Esophagus squamous epithelium (tissue), 4 donors: ENCODE data around the gene AHI1.

Experiments used
- POLR2A ChIP-seq, 4 donors: fragments of 450-650 bp; IDR thresholded peaks; one replicate each; pipeline ENCODE4 v1.6.1; 2017; ENCODE audit warnings: antibody characterized with exemption in 4 of 4, mild to moderate bottlenecking in 4 of 4, moderate library complexity in 3 of 4
- TF ChIP-seq, protein P1 (sequence below), 6 experiments: fragments of 450-650 bp in 4 of 6; fragments of 200-600 bp in 2 of 6; sonication (generic) in 2 of 6; IDR thresholded peaks; one replicate each; pipeline ENCODE4 v1.5.1; 2016 to 2019; ENCODE audit warnings: antibody characterized with exemption in 6 of 6, mild to moderate bottlenecking in 4 of 6, moderate library complexity in 4 of 6

DNA sequence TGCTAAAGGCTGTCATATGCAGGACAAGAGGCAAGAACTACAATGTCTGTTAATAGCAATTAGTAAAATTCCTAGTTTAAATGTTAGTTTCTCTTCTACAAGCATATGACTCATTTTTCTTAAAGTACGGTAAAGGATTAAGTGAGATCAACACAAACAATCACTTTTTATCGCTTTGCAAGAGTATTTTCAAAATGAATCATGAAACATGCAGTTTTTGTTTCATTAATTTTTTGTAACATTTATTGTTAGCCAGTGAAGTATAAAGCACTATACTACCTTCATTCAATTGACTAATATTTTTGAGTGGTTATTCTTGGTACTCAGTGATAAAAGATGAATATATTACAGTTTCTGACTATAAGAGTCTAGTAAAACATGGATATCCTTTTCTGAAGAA is 138.6 kb downstream of the AHI1 start:
- TF ChIP-seq, protein P1, sequence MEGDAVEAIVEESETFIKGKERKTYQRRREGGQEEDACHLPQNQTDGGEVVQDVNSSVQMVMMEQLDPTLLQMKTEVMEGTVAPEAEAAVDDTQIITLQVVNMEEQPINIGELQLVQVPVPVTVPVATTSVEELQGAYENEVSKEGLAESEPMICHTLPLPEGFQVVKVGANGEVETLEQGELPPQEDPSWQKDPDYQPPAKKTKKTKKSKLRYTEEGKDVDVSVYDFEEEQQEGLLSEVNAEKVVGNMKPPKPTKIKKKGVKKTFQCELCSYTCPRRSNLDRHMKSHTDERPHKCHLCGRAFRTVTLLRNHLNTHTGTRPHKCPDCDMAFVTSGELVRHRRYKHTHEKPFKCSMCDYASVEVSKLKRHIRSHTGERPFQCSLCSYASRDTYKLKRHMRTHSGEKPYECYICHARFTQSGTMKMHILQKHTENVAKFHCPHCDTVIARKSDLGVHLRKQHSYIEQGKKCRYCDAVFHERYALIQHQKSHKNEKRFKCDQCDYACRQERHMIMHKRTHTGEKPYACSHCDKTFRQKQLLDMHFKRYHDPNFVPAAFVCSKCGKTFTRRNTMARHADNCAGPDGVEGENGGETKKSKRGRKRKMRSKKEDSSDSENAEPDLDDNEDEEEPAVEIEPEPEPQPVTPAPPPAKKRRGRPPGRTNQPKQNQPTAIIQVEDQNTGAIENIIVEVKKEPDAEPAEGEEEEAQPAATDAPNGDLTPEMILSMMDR (IDR thresholded peaks at IDR 0.05): no peak
- no peak for TF ChIP-seq POLR2A (IDR thresholded peaks at IDR 0.05)
